Measurements from ENCODE around the gene TKFC. TPM values are rescaled to one million over a fixed set of nuclear protein-coding genes. Genes with fewer than 3 reads are reported as not detected.

The TKFC gene
- total and polyA plus RNA-seq, 9 of the 15 experiments (the other 6 are each of a cell fraction or from before 2014, with no cell fraction given), result 2.0 to 61.7 (median 28.5) TPM

DNA sequence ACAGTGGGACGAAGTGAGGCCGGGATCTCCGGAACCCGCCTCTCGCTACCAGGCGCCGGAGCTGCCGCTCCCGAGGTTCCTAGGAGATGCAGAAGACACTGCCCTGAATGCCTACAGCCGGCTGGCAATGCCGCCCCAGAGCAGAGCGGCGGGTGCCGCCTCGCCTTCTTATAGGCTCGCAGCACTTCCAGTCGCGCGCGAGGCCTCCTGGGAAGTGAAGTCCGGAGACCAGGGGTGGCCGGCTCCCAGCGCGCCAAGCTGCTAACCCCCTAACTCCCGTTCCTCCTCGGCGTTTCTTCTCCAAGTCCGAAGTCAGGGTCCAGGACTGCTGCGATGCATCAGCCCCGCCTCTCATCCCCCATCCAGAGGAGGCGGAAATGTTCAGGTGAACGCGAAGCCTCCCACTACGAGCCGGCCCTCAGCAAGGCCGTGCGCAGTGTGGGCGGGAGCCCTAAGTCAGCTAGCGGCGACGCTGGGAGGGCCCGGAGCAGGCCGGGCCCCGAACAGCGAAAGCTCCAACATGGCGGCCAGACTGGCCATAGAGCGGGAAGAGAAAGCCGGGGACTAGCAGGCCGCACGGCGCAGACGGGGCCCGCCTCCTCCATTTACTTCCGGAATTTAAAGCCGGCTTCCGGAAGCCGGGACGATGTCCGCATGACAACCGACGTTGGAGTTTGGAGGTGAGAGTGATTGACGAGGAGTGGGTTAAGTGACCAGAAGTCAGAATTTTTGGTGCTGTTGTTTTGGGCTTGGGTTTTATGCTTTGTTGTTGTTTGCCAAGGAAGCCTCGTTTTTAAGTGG lies 28.9 kb downstream of the TKFC start, which contains the start of the genes CYB561A3 and TMEM138 (continued):
- TF ChIP-seq RBBP5 (IDR thresholded peaks at IDR 0.05; ENCODE audit: borderline replicate concordance, insufficient read depth, low read length, poor library complexity, severe bottlenecking) (peak; percentile 56), DACH1 (IDR thresholded peaks at IDR 0.05; ENCODE audit: partially characterized antibody) (no peak), POLR2B (IDR thresholded peaks at IDR 0.05; ENCODE audit: low read depth, partially characterized antibody) (peak; percentile 85), ETS2 (tag; IDR thresholded peaks at IDR 0.05; ENCODE audit: borderline replicate concordance, poor library complexity, severe bottlenecking) (no peak), SIN3A (IDR thresholded peaks at IDR 0.05; ENCODE audit: borderline replicate concordance in 2 of 2, control insufficient read depth in 1 of 2, low read depth in 2 of 2, low read length in 2 of 2) (peak; percentile 85 to 89; a peak in 3 of 4 replicates), CTCF (IDR thresholded peaks at IDR 0.05 in 2 of 3, conservative IDR thresholded peaks at IDR 0.05 in 1 of 3; ENCODE audit: insufficient read depth in 2 of 3, low read depth in 1 of 3, low read length in 3 of 3) (no peak), RFX7 (CRISPR knock-in tag; IDR thresholded peaks at IDR 0.05) (no peak), ZNF316 (IDR thresholded peaks at IDR 0.05) (no peak), KDM2B (CRISPR knock-in tag; IDR thresholded peaks at IDR 0.05) (no peak), COPS2 (conservative IDR thresholded peaks at IDR 0.05) (no peak), HSF4 (CRISPR knock-in tag; IDR thresholded peaks at IDR 0.05; ENCODE audit: borderline replicate concordance) (no peak), HNRNPH1 (optimal IDR thresholded peaks at IDR 0.05; ENCODE audit: low read depth, low read length) (no peak), CXXC5 (CRISPR knock-in tag; IDR thresholded peaks at IDR 0.05) (peak; percentile 91), GABPB2 (CRISPR knock-in tag; conservative IDR thresholded peaks at IDR 0.05) (no peak), CBX5 (IDR thresholded peaks at IDR 0.05; ENCODE audit: borderline replicate concordance, low read depth) (no peak), MEF2D (tag; conservative IDR thresholded peaks at IDR 0.05; ENCODE audit: low read depth) (no peak), GATAD2A (IDR thresholded peaks at IDR 0.05) (no peak), CSDE1 (IDR thresholded peaks at IDR 0.05) (no peak), MTA3 (IDR thresholded peaks at IDR 0.05; ENCODE audit: borderline replicate concordance) (no peak; the same call in 1 of the 2 replicates), NCOA6 (IDR thresholded peaks at IDR 0.05) (no peak), ZFP91 (CRISPR knock-in tag; IDR thresholded peaks at IDR 0.05) (no peak), POU5F1 (IDR thresholded peaks at IDR 0.05; ENCODE audit: borderline replicate concordance, low read depth, low read length, partially characterized antibody) (no peak), ZNF76 (CRISPR knock-in tag; IDR thresholded peaks at IDR 0.05; ENCODE audit: borderline replicate concordance) (no peak), ZNF780A (CRISPR knock-in tag; IDR thresholded peaks at IDR 0.05) (no peak)
- TF ChIP-seq, protein P1, sequence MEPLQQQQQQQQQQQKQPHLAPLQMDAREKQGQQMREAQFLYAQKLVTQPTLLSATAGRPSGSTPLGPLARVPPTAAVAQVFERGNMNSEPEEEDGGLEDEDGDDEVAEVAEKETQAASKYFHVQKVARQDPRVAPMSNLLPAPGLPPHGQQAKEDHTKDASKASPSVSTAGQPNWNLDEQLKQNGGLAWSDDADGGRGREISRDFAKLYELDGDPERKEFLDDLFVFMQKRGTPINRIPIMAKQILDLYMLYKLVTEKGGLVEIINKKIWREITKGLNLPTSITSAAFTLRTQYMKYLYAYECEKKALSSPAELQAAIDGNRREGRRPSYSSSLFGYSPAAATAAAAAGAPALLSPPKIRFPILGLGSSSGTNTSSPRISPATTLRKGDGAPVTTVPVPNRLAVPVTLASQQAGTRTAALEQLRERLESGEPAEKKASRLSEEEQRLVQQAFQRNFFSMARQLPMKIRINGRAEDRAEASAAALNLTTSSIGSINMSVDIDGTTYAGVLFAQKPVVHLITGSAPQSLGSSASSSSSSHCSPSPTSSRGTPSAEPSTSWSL (CRISPR knock-in tag; IDR thresholded peaks at IDR 0.05; ENCODE audit: borderline replicate concordance), result no peak

All from K562 (cell line).